ENCODE data around the gene WDR26.

Gene WDR26

GRCh38 chr1:224425279-224425884 lies 9.2 kb downstream of the WDR26 start:
- peaks cover 45 to 48% of the 10 kb centered on the region in 2 donors for H3K36me3 ChIP-seq (ENCODE audit: control insufficient read depth in 1 of 2, insufficient read depth in 2 of 2, low read length in 2 of 2)
- peaks cover 8 to 21% of the 10 kb centered on the region in 2 donors for H3K4me1 ChIP-seq (ENCODE audit: control insufficient read depth in 1 of 2, insufficient read depth in 2 of 2, low read length in 2 of 2)

GRCh38 chr1:224420106-224420505 lies 14.5 kb downstream of the WDR26 start:
- H3K4me3 ChIP-seq (ENCODE audit: low read depth in 1 of 2, low read length in 2 of 2): no peak overlapping the region
- no peaks in the 10 kb centered on the region for H3K27me3 ChIP-seq (ENCODE audit: low read depth, low read length)
- H3K9me3 ChIP-seq (ENCODE audit: control insufficient read depth in 1 of 2, low read length in 2 of 2): no peaks in the 10 kb centered on the region
- peaks cover 81 to 84% of the 10 kb centered on the region in 2 donors for H3K36me3 ChIP-seq (ENCODE audit: control insufficient read depth in 1 of 2, insufficient read depth in 2 of 2, low read length in 2 of 2)
- H3K27ac ChIP-seq (ENCODE audit: low read length): no peak overlapping the region
- H3K4me1 ChIP-seq (ENCODE audit: control insufficient read depth in 1 of 2, insufficient read depth in 2 of 2, low read length in 2 of 2): no peaks in the 10 kb centered on the region

More at GRCh38 chr1:224425279-224425884, 9.2 kb downstream of the WDR26 start:
- Histone ChIP-seq H3K27me3 (ENCODE audit: low read depth, low read length) (no peaks in the 10 kb centered on the region), H3K9me3 (ENCODE audit: control insufficient read depth in 1 of 2, low read length in 2 of 2) (no peaks in the 10 kb centered on the region), H3K27ac (ENCODE audit: low read length) (no peak overlapping the region), H3K4me3 (ENCODE audit: low read depth in 1 of 2, low read length in 2 of 2) (no peak overlapping the region)

- Histone ChIP-seq H3K9me3 (ENCODE audit: control insufficient read depth in 1 of 2, low read length in 2 of 2) (no peaks in the 10 kb centered on the region), H3K36me3 (ENCODE audit: control insufficient read depth in 1 of 2, insufficient read depth in 2 of 2, low read length in 2 of 2) (peaks cover 35 to 58% of the 10 kb centered on the region in 2 donors), H3K27me3 (ENCODE audit: low read depth, low read length) (no peaks in the 10 kb centered on the region), H3K4me1 (ENCODE audit: control insufficient read depth in 1 of 2, insufficient read depth in 2 of 2, low read length in 2 of 2) (no peaks in the 10 kb centered on the region), H3K4me3 (ENCODE audit: low read depth in 1 of 2, low read length in 2 of 2) (no peak overlapping the region), H3K27ac (ENCODE audit: low read length) (no peak overlapping the region)
These were observed 22.8 kb downstream of the WDR26 start for GRCh38 chr1:224411766-224412165.

GRCh38 chr1:224408294-224408590 lies 26.4 kb downstream of the WDR26 start:
- peaks cover 54 to 63% of the 10 kb centered on the region in 2 donors for H3K36me3 ChIP-seq (ENCODE audit: control insufficient read depth in 1 of 2, insufficient read depth in 2 of 2, low read length in 2 of 2)
- H3K4me1 ChIP-seq (ENCODE audit: control insufficient read depth in 1 of 2, insufficient read depth in 2 of 2, low read length in 2 of 2): peaks cover 0 to 5% of the 10 kb centered on the region in 2 donors
- no peak overlapping the region for H3K4me3 ChIP-seq (ENCODE audit: low read depth in 1 of 2, low read length in 2 of 2)
- H3K27me3 ChIP-seq (ENCODE audit: low read depth, low read length): no peaks in the 10 kb centered on the region
- H3K27ac ChIP-seq (ENCODE audit: low read length): no peak overlapping the region
- no peaks in the 10 kb centered on the region for H3K9me3 ChIP-seq (ENCODE audit: control insufficient read depth in 1 of 2, low read length in 2 of 2)

GRCh38 chr1:224407571-224408293 lies 26.9 kb downstream of the WDR26 start:
- H3K4me3 ChIP-seq (ENCODE audit: low read depth in 1 of 2, low read length in 2 of 2): no peak overlapping the region
- H3K4me1 ChIP-seq (ENCODE audit: control insufficient read depth in 1 of 2, insufficient read depth in 2 of 2, low read length in 2 of 2): peaks cover 0 to 5% of the 10 kb centered on the region in 2 donors
- no peaks in the 10 kb centered on the region for H3K9me3 ChIP-seq (ENCODE audit: control insufficient read depth in 1 of 2, low read length in 2 of 2)
- H3K36me3 ChIP-seq (ENCODE audit: control insufficient read depth in 1 of 2, insufficient read depth in 2 of 2, low read length in 2 of 2): peaks cover 54 to 63% of the 10 kb centered on the region in 2 donors
- no peaks in the 10 kb centered on the region for H3K27me3 ChIP-seq (ENCODE audit: low read depth, low read length)
- H3K27ac ChIP-seq (ENCODE audit: low read length): no peak overlapping the region

GRCh38 chr1:224406216-224406615 lies 28.4 kb downstream of the WDR26 start:
- peaks cover 60 to 64% of the 10 kb centered on the region in 2 donors for H3K36me3 ChIP-seq (ENCODE audit: control insufficient read depth in 1 of 2, insufficient read depth in 2 of 2, low read length in 2 of 2)
- H3K4me3 ChIP-seq (ENCODE audit: low read depth in 1 of 2, low read length in 2 of 2): no peak overlapping the region
- H3K27me3 ChIP-seq (ENCODE audit: low read depth, low read length): no peaks in the 10 kb centered on the region
- no peak overlapping the region for H3K27ac ChIP-seq (ENCODE audit: low read length)
- peaks cover 0 to 5% of the 10 kb centered on the region in 2 donors for H3K4me1 ChIP-seq (ENCODE audit: control insufficient read depth in 1 of 2, insufficient read depth in 2 of 2, low read length in 2 of 2)
- H3K9me3 ChIP-seq (ENCODE audit: control insufficient read depth in 1 of 2, low read length in 2 of 2): no peaks in the 10 kb centered on the region

GRCh38 chr1:224405604-224405970 lies 29.0 kb downstream of the WDR26 start:
- Histone ChIP-seq H3K36me3 (ENCODE audit: control insufficient read depth in 1 of 2, insufficient read depth in 2 of 2, low read length in 2 of 2) (peaks cover 60 to 65% of the 10 kb centered on the region in 2 donors), H3K9me3 (ENCODE audit: control insufficient read depth in 1 of 2, low read length in 2 of 2) (no peaks in the 10 kb centered on the region), H3K4me3 (ENCODE audit: low read depth in 1 of 2, low read length in 2 of 2) (no peak overlapping the region), H3K4me1 (ENCODE audit: control insufficient read depth in 1 of 2, insufficient read depth in 2 of 2, low read length in 2 of 2) (peaks cover 0 to 5% of the 10 kb centered on the region in 2 donors), H3K27ac (ENCODE audit: low read length) (no peak overlapping the region), H3K27me3 (ENCODE audit: low read depth, low read length) (no peaks in the 10 kb centered on the region)

- Histone ChIP-seq H3K4me1 (ENCODE audit: control insufficient read depth in 1 of 2, insufficient read depth in 2 of 2, low read length in 2 of 2) (peaks cover 0 to 5% of the 10 kb centered on the region in 2 donors), H3K27ac (ENCODE audit: low read length) (no peak overlapping the region), H3K4me3 (ENCODE audit: low read depth in 1 of 2, low read length in 2 of 2) (no peak overlapping the region), H3K36me3 (ENCODE audit: control insufficient read depth in 1 of 2, insufficient read depth in 2 of 2, low read length in 2 of 2) (peaks cover 57 to 65% of the 10 kb centered on the region in 2 donors), H3K27me3 (ENCODE audit: low read depth, low read length) (no peaks in the 10 kb centered on the region), H3K9me3 (ENCODE audit: control insufficient read depth in 1 of 2, low read length in 2 of 2) (no peaks in the 10 kb centered on the region)
These were observed 29.5 kb downstream of the WDR26 start for GRCh38 chr1:224404916-224405603.

- H3K27ac ChIP-seq (ENCODE audit: low read length): no peak overlapping the region
- H3K4me1 ChIP-seq (ENCODE audit: control insufficient read depth in 1 of 2, insufficient read depth in 2 of 2, low read length in 2 of 2): peaks cover 0 to 5% of the 10 kb centered on the region in 2 donors
- H3K9me3 ChIP-seq (ENCODE audit: control insufficient read depth in 1 of 2, low read length in 2 of 2): no peaks in the 10 kb centered on the region
- H3K36me3 ChIP-seq (ENCODE audit: control insufficient read depth in 1 of 2, insufficient read depth in 2 of 2, low read length in 2 of 2): peaks cover 65 to 68% of the 10 kb centered on the region in 2 donors
- H3K27me3 ChIP-seq (ENCODE audit: low read depth, low read length): no peaks in the 10 kb centered on the region
- H3K4me3 ChIP-seq (ENCODE audit: low read depth in 1 of 2, low read length in 2 of 2): no peak overlapping the region
These were observed 32.0 kb downstream of the WDR26 start for GRCh38 chr1:224402472-224403036.

- H3K27ac ChIP-seq (ENCODE audit: low read length): no peak overlapping the region
- no peaks in the 10 kb centered on the region for H3K4me1 ChIP-seq (ENCODE audit: control insufficient read depth in 1 of 2, insufficient read depth in 2 of 2, low read length in 2 of 2)
- peaks cover 72 to 80% of the 10 kb centered on the region in 2 donors for H3K36me3 ChIP-seq (ENCODE audit: control insufficient read depth in 1 of 2, insufficient read depth in 2 of 2, low read length in 2 of 2)
- H3K9me3 ChIP-seq (ENCODE audit: control insufficient read depth in 1 of 2, low read length in 2 of 2): no peaks in the 10 kb centered on the region
- H3K27me3 ChIP-seq (ENCODE audit: low read depth, low read length): no peaks in the 10 kb centered on the region
- no peak overlapping the region for H3K4me3 ChIP-seq (ENCODE audit: low read depth in 1 of 2, low read length in 2 of 2)
These were observed 34.7 kb downstream of the WDR26 start for GRCh38 chr1:224399887-224400286.

- Histone ChIP-seq H3K27ac (ENCODE audit: low read length) (no peak overlapping the region), H3K4me3 (ENCODE audit: low read depth in 1 of 2, low read length in 2 of 2) (no peak overlapping the region), H3K9me3 (ENCODE audit: control insufficient read depth in 1 of 2, low read length in 2 of 2) (no peaks in the 10 kb centered on the region), H3K4me1 (ENCODE audit: control insufficient read depth in 1 of 2, insufficient read depth in 2 of 2, low read length in 2 of 2) (no peaks in the 10 kb centered on the region), H3K36me3 (ENCODE audit: control insufficient read depth in 1 of 2, insufficient read depth in 2 of 2, low read length in 2 of 2) (peaks cover 68 to 90% of the 10 kb centered on the region in 2 donors), H3K27me3 (ENCODE audit: low read depth, low read length) (no peaks in the 10 kb centered on the region)
These were observed 41.3 kb downstream of the WDR26 start for GRCh38 chr1:224393294-224393693.
